ENCODE measurements around the gene ERICH2. TPM values are rescaled to one million over a fixed set of nuclear protein-coding genes. Genes with fewer than 3 reads are reported as not detected.

ERICH2 gene
- total and polyA plus RNA-seq, 2 of the 13 experiments (the other 11 are each of a cell fraction or from before 2014, with no cell fraction given), result not detected

DNA sequence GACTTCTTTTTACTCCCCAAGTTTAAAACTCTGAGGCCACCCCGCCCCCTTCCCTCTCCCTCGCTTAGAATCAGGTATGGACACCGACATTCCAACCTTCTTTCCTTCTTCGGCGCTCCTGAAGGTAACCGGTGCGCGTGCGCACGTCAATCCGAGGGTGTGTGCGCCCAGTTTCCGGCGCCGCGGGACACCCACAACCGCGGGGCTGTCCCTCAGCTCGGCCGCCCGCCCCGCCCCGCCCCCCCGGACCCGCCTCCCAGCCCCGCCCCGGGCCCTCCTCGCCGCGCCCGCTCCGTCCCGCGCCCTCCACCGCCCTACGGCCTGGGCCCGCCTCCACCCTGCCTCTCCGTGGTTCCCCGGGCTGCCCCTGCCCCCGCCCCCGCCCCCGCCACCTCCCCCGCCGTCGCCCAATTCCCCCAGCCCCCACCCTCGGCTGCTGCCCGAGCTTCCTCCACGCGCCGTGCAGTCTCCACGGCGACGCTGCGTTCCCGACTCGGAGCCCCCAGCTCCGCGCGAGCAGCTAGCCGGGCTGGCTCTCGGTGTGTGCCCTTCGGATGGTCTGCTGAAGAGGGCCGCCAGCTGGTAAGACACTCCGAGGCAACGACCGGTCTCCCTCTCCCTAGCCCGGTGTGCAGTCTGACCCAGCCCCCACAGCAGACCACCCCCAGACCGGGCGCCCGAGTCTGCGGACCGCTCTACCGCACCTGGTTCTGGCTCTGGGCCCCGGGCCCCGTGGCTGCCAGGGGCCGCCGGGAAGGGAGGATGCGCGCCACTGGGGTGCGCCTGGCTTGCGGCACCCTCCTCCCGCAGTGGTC lies 635 bp downstream of the ERICH2 start (continued):
- TF ChIP-seq, protein P1, sequence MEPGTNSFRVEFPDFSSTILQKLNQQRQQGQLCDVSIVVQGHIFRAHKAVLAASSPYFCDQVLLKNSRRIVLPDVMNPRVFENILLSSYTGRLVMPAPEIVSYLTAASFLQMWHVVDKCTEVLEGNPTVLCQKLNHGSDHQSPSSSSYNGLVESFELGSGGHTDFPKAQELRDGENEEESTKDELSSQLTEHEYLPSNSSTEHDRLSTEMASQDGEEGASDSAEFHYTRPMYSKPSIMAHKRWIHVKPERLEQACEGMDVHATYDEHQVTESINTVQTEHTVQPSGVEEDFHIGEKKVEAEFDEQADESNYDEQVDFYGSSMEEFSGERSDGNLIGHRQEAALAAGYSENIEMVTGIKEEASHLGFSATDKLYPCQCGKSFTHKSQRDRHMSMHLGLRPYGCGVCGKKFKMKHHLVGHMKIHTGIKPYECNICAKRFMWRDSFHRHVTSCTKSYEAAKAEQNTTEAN (CRISPR knock-in tag; conservative IDR thresholded peaks at IDR 0.05), result 0 out of 2 replicates have a peak, but pooled peaks have one; percentile 27
- peak; percentile 62 for TF ChIP-seq ZMYM4 (CRISPR knock-in tag; IDR thresholded peaks at IDR 0.05)
- TF ChIP-seq ZNF460 (CRISPR knock-in tag; IDR thresholded peaks at IDR 0.05; ENCODE audit: borderline replicate concordance), result no peak
- TF ChIP-seq E2F5 (CRISPR knock-in tag; conservative IDR thresholded peaks at IDR 0.05), result no peak
- TF ChIP-seq PHF20 (CRISPR knock-in tag; IDR thresholded peaks at IDR 0.05), result no peak
- no peak for TF ChIP-seq HNF1A (IDR thresholded peaks at IDR 0.05; ENCODE audit: low read depth)
- peak; percentile 47; the same call in 1 of the 2 replicates for TF ChIP-seq HNF1A (CRISPR knock-in tag; IDR thresholded peaks at IDR 0.05; ENCODE audit: borderline replicate concordance)
- peak; percentile 74 for TF ChIP-seq ZNF768 (CRISPR knock-in tag; IDR thresholded peaks at IDR 0.05)
- no peak; the same call in 1 of the 2 replicates for TF ChIP-seq KAT7 (CRISPR knock-in tag; IDR thresholded peaks at IDR 0.05; ENCODE audit: borderline replicate concordance)
- 0 out of 2 replicates have a peak, but pooled peaks have one; percentile 84 for TF ChIP-seq ZNF33B (CRISPR knock-in tag; IDR thresholded peaks at IDR 0.05)
- TF ChIP-seq, protein P2, sequence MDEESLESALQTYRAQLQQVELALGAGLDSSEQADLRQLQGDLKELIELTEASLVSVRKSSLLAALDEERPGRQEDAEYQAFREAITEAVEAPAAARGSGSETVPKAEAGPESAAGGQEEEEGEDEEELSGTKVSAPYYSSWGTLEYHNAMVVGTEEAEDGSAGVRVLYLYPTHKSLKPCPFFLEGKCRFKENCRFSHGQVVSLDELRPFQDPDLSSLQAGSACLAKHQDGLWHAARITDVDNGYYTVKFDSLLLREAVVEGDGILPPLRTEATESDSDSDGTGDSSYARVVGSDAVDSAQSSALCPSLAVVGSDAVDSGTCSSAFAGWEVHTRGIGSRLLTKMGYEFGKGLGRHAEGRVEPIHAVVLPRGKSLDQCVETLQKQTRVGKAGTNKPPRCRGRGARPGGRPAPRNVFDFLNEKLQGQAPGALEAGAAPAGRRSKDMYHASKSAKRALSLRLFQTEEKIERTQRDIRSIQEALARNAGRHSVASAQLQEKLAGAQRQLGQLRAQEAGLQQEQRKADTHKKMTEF (CRISPR knock-in tag; IDR thresholded peaks at IDR 0.05), result no peak; the same call in 1 of the 2 replicates
- 0 out of 2 replicates have a peak, but pooled peaks have one; percentile 81 for TF ChIP-seq ZNF567 (CRISPR knock-in tag; IDR thresholded peaks at IDR 0.05; ENCODE audit: borderline replicate concordance)
- no peak for TF ChIP-seq FOSL2 (CRISPR knock-in tag; IDR thresholded peaks at IDR 0.05)
- TF ChIP-seq SALL1 (CRISPR knock-in tag; IDR thresholded peaks at IDR 0.05), result peak; percentile 72; the same call in 1 of the 2 replicates
- 0 out of 2 replicates have a peak, but pooled peaks have one; percentile 35 for TF ChIP-seq ZNF225 (CRISPR knock-in tag; IDR thresholded peaks at IDR 0.05)
